Keratinocyte (primary cell): ENCODE data around the gene FAM13C.

Source experiments
- EZH2 ChIP-seq: IDR thresholded peaks from one replicate; pipeline ENCODE4 v1.6.1; 2012; ENCODE audit warnings: inconsistent platforms, mild to moderate bottlenecking, low read length, moderate library complexity
- TF ChIP-seq, protein P1 (sequence below), 3 experiments: IDR thresholded peaks in 1 of 3; conservative IDR thresholded peaks in 1 of 3; optimal IDR thresholded peaks in 1 of 3; 2 replicates in 2 of 3; 3 replicates in 1 of 3; pipeline versions ENCODE3 to v1.5.1; 2011; ENCODE audit warnings: low read length in 3 of 3, mild to moderate bottlenecking in 3 of 3, moderate library complexity in 2 of 3, control low read depth in 1 of 3, inconsistent platforms in 1 of 3; ENCODE audit not compliant: insufficient read depth in 2 of 3; ENCODE audit errors: extremely low read depth in 1 of 3

DNA sequence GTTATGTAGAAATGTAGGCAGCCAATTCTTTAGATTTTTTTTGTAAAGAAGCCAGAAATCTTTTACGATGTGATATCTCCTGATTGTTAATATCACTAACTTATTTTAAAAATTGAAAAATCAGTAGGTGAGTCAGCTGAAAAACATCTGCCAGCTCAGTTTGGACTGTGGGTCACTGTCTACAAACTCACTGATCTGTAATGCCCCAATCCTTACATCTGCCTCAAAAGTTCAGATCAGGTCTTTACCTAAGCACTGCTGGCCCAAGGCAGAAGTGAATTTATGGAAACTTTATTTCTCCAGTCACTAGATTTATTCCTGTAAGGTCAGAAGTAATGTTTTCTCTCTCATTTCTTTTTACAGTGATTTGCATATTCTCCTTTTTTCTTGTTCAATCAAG lies 31.0 kb upstream of the FAM13C start:
- TF ChIP-seq, protein P1, sequence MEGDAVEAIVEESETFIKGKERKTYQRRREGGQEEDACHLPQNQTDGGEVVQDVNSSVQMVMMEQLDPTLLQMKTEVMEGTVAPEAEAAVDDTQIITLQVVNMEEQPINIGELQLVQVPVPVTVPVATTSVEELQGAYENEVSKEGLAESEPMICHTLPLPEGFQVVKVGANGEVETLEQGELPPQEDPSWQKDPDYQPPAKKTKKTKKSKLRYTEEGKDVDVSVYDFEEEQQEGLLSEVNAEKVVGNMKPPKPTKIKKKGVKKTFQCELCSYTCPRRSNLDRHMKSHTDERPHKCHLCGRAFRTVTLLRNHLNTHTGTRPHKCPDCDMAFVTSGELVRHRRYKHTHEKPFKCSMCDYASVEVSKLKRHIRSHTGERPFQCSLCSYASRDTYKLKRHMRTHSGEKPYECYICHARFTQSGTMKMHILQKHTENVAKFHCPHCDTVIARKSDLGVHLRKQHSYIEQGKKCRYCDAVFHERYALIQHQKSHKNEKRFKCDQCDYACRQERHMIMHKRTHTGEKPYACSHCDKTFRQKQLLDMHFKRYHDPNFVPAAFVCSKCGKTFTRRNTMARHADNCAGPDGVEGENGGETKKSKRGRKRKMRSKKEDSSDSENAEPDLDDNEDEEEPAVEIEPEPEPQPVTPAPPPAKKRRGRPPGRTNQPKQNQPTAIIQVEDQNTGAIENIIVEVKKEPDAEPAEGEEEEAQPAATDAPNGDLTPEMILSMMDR (optimal IDR thresholded peaks at IDR 0.05 in 1 of 3, IDR thresholded peaks at IDR 0.05 in 1 of 3, conservative IDR thresholded peaks at IDR 0.05 in 1 of 3; ENCODE audit: extremely low read depth in 1 of 3, insufficient read depth in 2 of 3, low read length in 3 of 3) = no peak
- TF ChIP-seq EZH2 = no peak
